Ishikawa (cell line): Measurements from ENCODE around the gene UFC1.

ENCODE experiments used
- EP300 ChIP-seq: IDR thresholded peaks from 2 replicates; pipeline ENCODE4 v1.6.1; 2012; ENCODE audit warnings: borderline replicate concordance
- MAX ChIP-seq: IDR thresholded peaks from 2 replicates; pipeline ENCODE4 v1.6.1; 2012
- YY1 ChIP-seq: IDR thresholded peaks from 2 replicates; pipeline ENCODE4 v1.6.1; 2012; ENCODE audit warnings: low read depth
- TF ChIP-seq, protein P1 (sequence below): IDR thresholded peaks from 2 replicates; pipeline ENCODE4 v1.6.1; 2012; ENCODE audit warnings: low read depth, mild to moderate bottlenecking

- TF ChIP-seq EP300 (no peak), MAX (no peak), YY1 (no peak)
- TF ChIP-seq, protein P1, sequence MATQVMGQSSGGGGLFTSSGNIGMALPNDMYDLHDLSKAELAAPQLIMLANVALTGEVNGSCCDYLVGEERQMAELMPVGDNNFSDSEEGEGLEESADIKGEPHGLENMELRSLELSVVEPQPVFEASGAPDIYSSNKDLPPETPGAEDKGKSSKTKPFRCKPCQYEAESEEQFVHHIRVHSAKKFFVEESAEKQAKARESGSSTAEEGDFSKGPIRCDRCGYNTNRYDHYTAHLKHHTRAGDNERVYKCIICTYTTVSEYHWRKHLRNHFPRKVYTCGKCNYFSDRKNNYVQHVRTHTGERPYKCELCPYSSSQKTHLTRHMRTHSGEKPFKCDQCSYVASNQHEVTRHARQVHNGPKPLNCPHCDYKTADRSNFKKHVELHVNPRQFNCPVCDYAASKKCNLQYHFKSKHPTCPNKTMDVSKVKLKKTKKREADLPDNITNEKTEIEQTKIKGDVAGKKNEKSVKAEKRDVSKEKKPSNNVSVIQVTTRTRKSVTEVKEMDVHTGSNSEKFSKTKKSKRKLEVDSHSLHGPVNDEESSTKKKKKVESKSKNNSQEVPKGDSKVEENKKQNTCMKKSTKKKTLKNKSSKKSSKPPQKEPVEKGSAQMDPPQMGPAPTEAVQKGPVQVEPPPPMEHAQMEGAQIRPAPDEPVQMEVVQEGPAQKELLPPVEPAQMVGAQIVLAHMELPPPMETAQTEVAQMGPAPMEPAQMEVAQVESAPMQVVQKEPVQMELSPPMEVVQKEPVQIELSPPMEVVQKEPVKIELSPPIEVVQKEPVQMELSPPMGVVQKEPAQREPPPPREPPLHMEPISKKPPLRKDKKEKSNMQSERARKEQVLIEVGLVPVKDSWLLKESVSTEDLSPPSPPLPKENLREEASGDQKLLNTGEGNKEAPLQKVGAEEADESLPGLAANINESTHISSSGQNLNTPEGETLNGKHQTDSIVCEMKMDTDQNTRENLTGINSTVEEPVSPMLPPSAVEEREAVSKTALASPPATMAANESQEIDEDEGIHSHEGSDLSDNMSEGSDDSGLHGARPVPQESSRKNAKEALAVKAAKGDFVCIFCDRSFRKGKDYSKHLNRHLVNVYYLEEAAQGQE, result no peak
Measured at GRCh38 chr1:161192476-161193465, 39.0 kb downstream of the UFC1 start.
